Measurements from ENCODE around the gene LARGE1.

Gene LARGE1

DNA sequence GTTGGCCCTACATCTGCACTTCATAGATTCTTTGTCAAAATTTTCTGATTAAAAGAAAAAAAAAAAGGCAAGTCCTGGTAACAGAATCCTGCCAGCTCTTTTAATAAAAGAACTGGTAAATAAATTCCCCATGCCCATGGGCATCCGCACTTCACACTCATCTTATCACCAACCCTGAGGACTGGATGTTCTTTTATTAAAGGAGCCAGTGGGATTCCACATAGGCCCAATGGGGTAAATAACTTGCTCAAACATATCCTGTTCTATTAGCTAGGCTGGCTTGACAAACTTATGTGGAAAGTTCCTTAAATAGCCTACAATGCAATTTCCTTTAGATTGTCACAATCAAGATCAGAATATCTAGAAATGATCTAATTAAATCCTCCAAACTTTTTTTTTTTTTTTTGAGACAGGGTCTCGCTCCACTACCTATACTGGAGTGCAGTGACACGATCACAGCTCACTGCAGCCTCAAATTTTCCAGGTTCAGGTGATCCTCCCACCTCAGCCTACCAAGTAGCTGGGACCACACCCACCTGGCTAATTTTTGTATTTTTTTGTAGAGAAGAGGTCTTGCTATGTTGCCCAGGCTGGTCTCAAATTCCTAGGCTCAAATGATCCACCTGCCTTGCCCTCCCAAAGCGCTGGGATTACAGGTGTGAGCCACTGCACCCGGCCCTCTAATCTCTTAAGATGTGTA, 380.9 kb downstream of the LARGE1 start:
- Histone ChIP-seq H3K36me3 (ENCODE audit: control insufficient read depth in 4 of 4, insufficient read depth in 4 of 4, low read length in 3 of 4) (no peaks in the 10 kb centered on the region), H3K4me1 (ENCODE audit: control extremely low read depth in 1 of 4, control insufficient read depth in 4 of 4, insufficient read depth in 4 of 4, low read length in 3 of 4) (no peaks in the 10 kb centered on the region), H3K27me3 (replicated peaks in 2 of 5; ENCODE audit: control insufficient read depth in 4 of 5, insufficient read depth in 5 of 5, low read length in 4 of 5) (no peaks in the 10 kb centered on the region), H3K27ac (ENCODE audit: insufficient read depth in 1 of 2, low read depth in 1 of 2, low read length in 2 of 2, poor library complexity in 1 of 2, severe bottlenecking in 2 of 2) (no peak overlapping the region), H3K9me3 (ENCODE audit: control extremely low read depth in 1 of 5, control insufficient read depth in 4 of 5, insufficient read depth in 2 of 5, low read depth in 1 of 5, low read length in 4 of 5) (no peaks in the 10 kb centered on the region), H3K4me3 (ENCODE audit: control insufficient read depth in 1 of 7, extremely low read depth in 1 of 7, insufficient read depth in 4 of 7, low read depth in 2 of 7, low read length in 6 of 7) (no peak overlapping the region)
- WGBS (ENCODE audit: insufficient coverage): no CpG with 5 or more reads among the region's 5 CpGs
- ChIA-PET CTCF (no interaction called here), POLR2A (no interaction called here)
- DNase-seq: no peak

DNA sequence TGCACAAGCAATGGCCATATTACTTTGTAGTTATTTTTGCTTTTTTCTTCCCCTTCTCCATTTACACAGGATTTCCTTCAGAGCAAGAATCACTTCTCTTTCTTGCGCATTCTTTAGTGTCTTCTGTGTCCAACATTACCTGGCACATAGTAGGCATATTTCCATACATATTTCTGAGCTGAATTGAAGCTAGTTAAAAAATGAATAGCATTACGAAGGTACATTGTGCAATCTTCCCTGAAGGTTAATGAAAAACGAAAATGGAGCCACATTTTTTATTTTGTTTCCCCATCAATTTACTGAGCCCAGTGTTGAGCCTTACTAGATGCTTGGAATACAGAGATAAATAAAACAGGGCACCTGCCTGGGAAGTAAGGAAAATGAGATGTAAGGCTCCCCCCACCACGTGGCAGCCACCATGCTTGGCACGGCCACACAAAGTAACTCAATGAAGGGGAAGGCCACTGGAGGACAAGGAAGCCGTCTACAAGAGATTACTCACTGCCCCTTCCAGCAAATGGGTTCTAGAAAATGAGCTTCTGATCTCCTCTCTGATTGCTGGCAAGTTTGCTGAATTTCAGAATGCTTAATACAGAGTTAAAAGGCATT, 381.9 kb downstream of the LARGE1 start:
- ChIA-PET POLR2A (no interaction called here), CTCF (interaction anchor here (1.2 kb wide), 1 partner anchor 18 kb away, joined by 5 read pairs; no protein-coding TSS in a partner anchor)
- no peak for DNase-seq
- Histone ChIP-seq H3K36me3 (ENCODE audit: control insufficient read depth in 4 of 4, insufficient read depth in 4 of 4, low read length in 3 of 4) (no peaks in the 10 kb centered on the region), H3K4me1 (ENCODE audit: control extremely low read depth in 1 of 4, control insufficient read depth in 4 of 4, insufficient read depth in 4 of 4, low read length in 3 of 4) (no peaks in the 10 kb centered on the region), H3K9me3 (ENCODE audit: control extremely low read depth in 1 of 5, control insufficient read depth in 4 of 5, insufficient read depth in 2 of 5, low read depth in 1 of 5, low read length in 4 of 5) (no peaks in the 10 kb centered on the region), H3K27me3 (replicated peaks in 2 of 5; ENCODE audit: control insufficient read depth in 4 of 5, insufficient read depth in 5 of 5, low read length in 4 of 5) (no peaks in the 10 kb centered on the region), H3K4me3 (ENCODE audit: control insufficient read depth in 1 of 7, extremely low read depth in 1 of 7, insufficient read depth in 4 of 7, low read depth in 2 of 7, low read length in 6 of 7) (no peak overlapping the region), H3K27ac (ENCODE audit: insufficient read depth in 1 of 2, low read depth in 1 of 2, low read length in 2 of 2, poor library complexity in 1 of 2, severe bottlenecking in 2 of 2) (no peak overlapping the region)
- 100% methylated on average over 2 of the region's 6 CpGs for WGBS (ENCODE audit: insufficient coverage)

DNA sequence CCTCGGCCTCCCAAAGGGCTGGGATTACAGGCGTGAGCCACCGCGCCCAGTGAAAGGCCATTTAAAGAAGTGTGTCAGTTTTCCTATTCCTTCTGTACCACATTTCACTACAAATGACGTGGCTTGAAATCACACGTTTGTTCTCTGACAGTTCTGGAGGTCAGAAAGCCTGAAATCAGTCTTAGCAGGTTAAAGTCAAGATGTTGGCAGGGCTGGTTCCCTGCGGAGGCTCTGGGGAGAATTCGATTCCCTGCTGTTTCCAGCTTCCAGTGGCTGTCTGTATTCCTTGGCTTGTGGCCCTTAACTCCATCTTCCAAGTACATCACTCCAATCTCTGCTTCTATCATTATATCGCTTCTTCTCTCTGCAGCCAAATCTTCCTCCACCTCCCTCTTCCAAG, 383.2 kb downstream of the LARGE1 start:
- Histone ChIP-seq H3K9me3 (ENCODE audit: control extremely low read depth in 1 of 5, control insufficient read depth in 4 of 5, insufficient read depth in 2 of 5, low read depth in 1 of 5, low read length in 4 of 5) (no peaks in the 10 kb centered on the region), H3K4me1 (ENCODE audit: control extremely low read depth in 1 of 4, control insufficient read depth in 4 of 4, insufficient read depth in 4 of 4, low read length in 3 of 4) (no peaks in the 10 kb centered on the region), H3K4me3 (ENCODE audit: control insufficient read depth in 1 of 7, extremely low read depth in 1 of 7, insufficient read depth in 4 of 7, low read depth in 2 of 7, low read length in 6 of 7) (no peak overlapping the region), H3K36me3 (ENCODE audit: control insufficient read depth in 4 of 4, insufficient read depth in 4 of 4, low read length in 3 of 4) (no peaks in the 10 kb centered on the region), H3K27me3 (replicated peaks in 2 of 5; ENCODE audit: control insufficient read depth in 4 of 5, insufficient read depth in 5 of 5, low read length in 4 of 5) (no peaks in the 10 kb centered on the region), H3K27ac (ENCODE audit: insufficient read depth in 1 of 2, low read depth in 1 of 2, low read length in 2 of 2, poor library complexity in 1 of 2, severe bottlenecking in 2 of 2) (no peak overlapping the region)
- POLR2A ChIA-PET: no interaction called here
- CTCF ChIA-PET: no interaction called here
- no peak for DNase-seq
- 95% methylated on average over 9 of the region's 9 CpGs for WGBS (ENCODE audit: insufficient coverage)

GRCh38 chr22:33535937-33536875, 384.1 kb downstream of the LARGE1 start:
- ChIA-PET POLR2A (no interaction called here), CTCF (no interaction called here)
- Histone ChIP-seq H3K36me3 (ENCODE audit: control insufficient read depth in 4 of 4, insufficient read depth in 4 of 4, low read length in 3 of 4) (no peaks in the 10 kb centered on the region), H3K9me3 (ENCODE audit: control extremely low read depth in 1 of 5, control insufficient read depth in 4 of 5, insufficient read depth in 2 of 5, low read depth in 1 of 5, low read length in 4 of 5) (no peaks in the 10 kb centered on the region), H3K27ac (ENCODE audit: insufficient read depth in 1 of 2, low read depth in 1 of 2, low read length in 2 of 2, poor library complexity in 1 of 2, severe bottlenecking in 2 of 2) (no peak overlapping the region), H3K4me3 (ENCODE audit: control insufficient read depth in 1 of 7, extremely low read depth in 1 of 7, insufficient read depth in 4 of 7, low read depth in 2 of 7, low read length in 6 of 7) (no peak overlapping the region), H3K4me1 (ENCODE audit: control extremely low read depth in 1 of 4, control insufficient read depth in 4 of 4, insufficient read depth in 4 of 4, low read length in 3 of 4) (no peaks in the 10 kb centered on the region), H3K27me3 (replicated peaks in 2 of 5; ENCODE audit: control insufficient read depth in 4 of 5, insufficient read depth in 5 of 5, low read length in 4 of 5) (no peaks in the 10 kb centered on the region)
- DNase-seq: no peak
- WGBS (ENCODE audit: insufficient coverage): 93% methylated on average over 12 of the region's 15 CpGs

GRCh38 chr22:33529424-33530113, 390.7 kb downstream of the LARGE1 start:
- Histone ChIP-seq H3K27ac (ENCODE audit: insufficient read depth in 1 of 2, low read depth in 1 of 2, low read length in 2 of 2, poor library complexity in 1 of 2, severe bottlenecking in 2 of 2) (no peak overlapping the region), H3K9me3 (ENCODE audit: control extremely low read depth in 1 of 5, control insufficient read depth in 4 of 5, insufficient read depth in 2 of 5, low read depth in 1 of 5, low read length in 4 of 5) (peaks cover 0 to 3% (median 0%) of the 10 kb centered on the region in 5 experiments), H3K4me3 (ENCODE audit: control insufficient read depth in 1 of 7, extremely low read depth in 1 of 7, insufficient read depth in 4 of 7, low read depth in 2 of 7, low read length in 6 of 7) (no peak overlapping the region), H3K36me3 (ENCODE audit: control insufficient read depth in 4 of 4, insufficient read depth in 4 of 4, low read length in 3 of 4) (no peaks in the 10 kb centered on the region), H3K4me1 (ENCODE audit: control extremely low read depth in 1 of 4, control insufficient read depth in 4 of 4, insufficient read depth in 4 of 4, low read length in 3 of 4) (no peaks in the 10 kb centered on the region), H3K27me3 (replicated peaks in 2 of 5; ENCODE audit: control insufficient read depth in 4 of 5, insufficient read depth in 5 of 5, low read length in 4 of 5) (no peaks in the 10 kb centered on the region)
- no peak for DNase-seq
- POLR2A ChIA-PET: no interaction called here
- CTCF ChIA-PET: interaction anchor here (1.4 to 2.0 kb wide), 2 partner anchors 8 to 11 kb away, joined by 4 to 6 read pairs; no protein-coding TSS in a partner anchor
- WGBS (ENCODE audit: insufficient coverage): 100% methylated on average over 2 of the region's 9 CpGs

DNA sequence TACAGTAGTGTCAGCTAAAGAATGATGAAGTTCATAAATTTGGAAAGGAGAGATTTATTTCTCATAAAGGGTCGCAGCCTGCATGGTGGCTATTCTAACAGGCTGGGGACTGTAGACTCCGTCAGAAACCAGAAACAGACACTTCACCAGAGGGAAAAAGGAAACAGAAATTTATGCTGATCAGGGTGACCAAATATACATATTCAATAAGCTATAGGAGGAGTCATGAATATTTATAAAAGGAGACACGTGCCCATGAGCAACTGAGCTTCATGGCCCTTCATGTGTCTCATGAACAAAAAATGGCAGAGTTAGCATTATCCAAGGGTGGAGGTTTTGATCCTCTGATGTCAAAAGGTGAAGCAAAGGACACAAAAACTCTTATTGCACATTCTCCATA, 392.1 kb downstream of the LARGE1 start:
- Histone ChIP-seq H3K4me3 (ENCODE audit: control insufficient read depth in 1 of 7, extremely low read depth in 1 of 7, insufficient read depth in 4 of 7, low read depth in 2 of 7, low read length in 6 of 7) (no peak overlapping the region), H3K27me3 (replicated peaks in 2 of 5; ENCODE audit: control insufficient read depth in 4 of 5, insufficient read depth in 5 of 5, low read length in 4 of 5) (no peaks in the 10 kb centered on the region), H3K36me3 (ENCODE audit: control insufficient read depth in 4 of 4, insufficient read depth in 4 of 4, low read length in 3 of 4) (no peaks in the 10 kb centered on the region), H3K27ac (ENCODE audit: insufficient read depth in 1 of 2, low read depth in 1 of 2, low read length in 2 of 2, poor library complexity in 1 of 2, severe bottlenecking in 2 of 2) (no peak overlapping the region), H3K4me1 (ENCODE audit: control extremely low read depth in 1 of 4, control insufficient read depth in 4 of 4, insufficient read depth in 4 of 4, low read length in 3 of 4) (peaks cover 0 to 3% (median under 1%) of the 10 kb centered on the region in 4 experiments), H3K9me3 (ENCODE audit: control extremely low read depth in 1 of 5, control insufficient read depth in 4 of 5, insufficient read depth in 2 of 5, low read depth in 1 of 5, low read length in 4 of 5) (peaks cover 0 to 3% (median 0%) of the 10 kb centered on the region in 5 experiments)
- ChIA-PET POLR2A (no interaction called here), CTCF (no interaction called here)
- no peak for DNase-seq
- WGBS (ENCODE audit: insufficient coverage): 100% methylated on average over 1 of the region's 3 CpGs
